HCT116 (cell line): Measurements from ENCODE around the gene MAS1. TPM values are rescaled to one million over a fixed set of nuclear protein-coding genes. Genes with fewer than 3 reads are reported as not detected.

Experiments used
- ATAC-seq: fragments of 200-7000 bp; cut with Tn5 transposase; 2 replicates; pipeline ENCODE4 v1.9.1; 2020; ENCODE audit warnings: mild to moderate bottlenecking, moderate library complexity
- BruUV-seq: library from RNA; stranded (reverse); fragments of 400-500 nt; replicated peaks from 2 replicates; lab custom pipeline; 2021; lab: Mats Ljungman, UMichigan
- CTCF ChIA-PET: fragments of 300-600 bp; sonication (Branson Sonifier 250); formaldehyde crosslinking; loops from one replicate; lab custom pipeline; 2021; ENCODE audit warnings: antibody characterized with exemption; lab: Charles Lee
- POLR2A ChIA-PET: fragments of 300-600, 350-600 bp; sonication (Branson Sonifier 250); formaldehyde crosslinking; loops from one replicate; lab custom pipeline; 2021; ENCODE audit warnings: antibody characterized with exemption; lab: Charles Lee
- RAD21 ChIA-PET, 2 experiments: fragments of 300-600 bp; sonication (Branson Sonifier 250); formaldehyde crosslinking; loops; one replicate each; lab custom pipeline; 2023; ENCODE audit warnings: low total read pairs in 2 of 2; ENCODE audit not compliant: uncharacterized antibody in 2 of 2, unreplicated experiment in 2 of 2, low non-redundant PET in 1 of 2; lab: Charles Lee
- DNase-seq: peaks from one replicate; pipeline ENCODE4 v3.0.0-alpha.2; 2010; ENCODE audit warnings: low read depth, low spot score
- H2AFZ ChIP-seq: fragments of 200-600 bp; shearing (Covaris generic), sonication (generic); 2 replicates; pipeline ENCODE4 v1.6.1; 2017; ENCODE audit warnings: low read depth, mixed run types, mixed read lengths, antibody characterized with exemption, low read length; ENCODE audit not compliant: poor library complexity, severe bottlenecking
- H3K27ac ChIP-seq: 2 replicates; pipeline ENCODE4 v1.5.1; 2012; ENCODE audit warnings: low read depth, low read length
- H3K27me3 ChIP-seq: fragments of 200-600 bp; sonication (generic); 2 replicates; pipeline ENCODE4 v1.6.1; 2016; ENCODE audit warnings: mixed run types, low read length, mixed read lengths; ENCODE audit not compliant: insufficient read depth
- H3K36me3 ChIP-seq, 2 experiments: fragments of 200-500 bp in 1 of 2; fragments of 200-600 bp in 1 of 2; sonication (Bioruptor generic) in 1 of 2; sonication (generic) in 1 of 2; 2 replicates each; pipeline versions ENCODE4 v1.5.1 to v1.6.1; 2014 to 2016; ENCODE audit warnings: low read length in 2 of 2, inconsistent platforms in 1 of 2, mixed read lengths in 1 of 2, mixed run types in 1 of 2; ENCODE audit not compliant: insufficient read depth in 2 of 2, control insufficient read depth in 1 of 2
- H3K4me1 ChIP-seq, 2 experiments: fragments of 200-600 bp in 1 of 2; sonication (generic) in 1 of 2; 2 replicates each; pipeline versions ENCODE4 v1.5.1 to v1.6.1; 2012 to 2017; ENCODE audit warnings: low read length in 2 of 2, inconsistent platforms in 1 of 2, mild to moderate bottlenecking in 1 of 2, mixed read lengths in 1 of 2, mixed run types in 1 of 2, moderate library complexity in 1 of 2; ENCODE audit not compliant: insufficient read depth in 2 of 2, control insufficient read depth in 1 of 2
- H3K4me2 ChIP-seq: fragments of 200-600 bp; sonication (generic); 2 replicates; pipeline ENCODE4 v1.6.1; 2017; ENCODE audit warnings: mixed run types, low read length, mixed read lengths
- H3K4me3 ChIP-seq, 2 experiments: fragments of 200-600 bp in 1 of 2; sonication (generic) in 1 of 2; replicated peaks in 1 of 2; 2 replicates each; pipeline ENCODE4 v1.5.1; 2011 to 2016; ENCODE audit warnings: low read length in 2 of 2, control low read depth in 1 of 2, low read depth in 1 of 2, mild to moderate bottlenecking in 1 of 2, mixed read lengths in 1 of 2, mixed run types in 1 of 2
- H3K79me2 ChIP-seq: fragments of 200-600 bp; sonication (generic); 2 replicates; pipeline ENCODE4 v1.6.1; 2017; ENCODE audit warnings: mild to moderate bottlenecking, mixed run types, low read length, moderate library complexity, mixed read lengths; ENCODE audit not compliant: insufficient read depth
- H3K9ac ChIP-seq: fragments of 200-600 bp; sonication (generic); 2 replicates; pipeline ENCODE4 v1.6.1; 2016; ENCODE audit warnings: low read length, mixed read lengths
- H3K9me2 ChIP-seq: fragments of 200-600 bp; sonication (generic), shearing (Covaris generic); 2 replicates; pipeline ENCODE4 v1.6.1; 2017; ENCODE audit warnings: mixed run types, mild to moderate bottlenecking, moderate library complexity; ENCODE audit not compliant: insufficient read depth
- H3K9me3 ChIP-seq, 2 experiments: fragments of 200-500 bp in 1 of 2; fragments of 200-600 bp in 1 of 2; sonication (Bioruptor generic) in 1 of 2; sonication (generic) in 1 of 2; 2 replicates each; pipeline ENCODE4 v1.6.1; 2014 to 2017; ENCODE audit warnings: low read length in 2 of 2, mixed read lengths in 2 of 2, inconsistent platforms in 1 of 2, low read depth in 1 of 2, mild to moderate bottlenecking in 1 of 2, mixed run types in 1 of 2, moderate library complexity in 1 of 2; ENCODE audit not compliant: control insufficient read depth in 1 of 2, insufficient read depth in 1 of 2
- H4K20me1 ChIP-seq: fragments of 200-600 bp; sonication (generic), shearing (Covaris generic); 2 replicates; pipeline ENCODE4 v1.6.1; 2017; ENCODE audit warnings: mixed run types, mild to moderate bottlenecking, moderate library complexity; ENCODE audit not compliant: insufficient read depth
- CBX3 ChIP-seq: IDR thresholded peaks from 2 replicates; pipeline ENCODE4 v1.6.1; 2012; ENCODE audit warnings: low read depth
- CEBPB ChIP-seq: IDR thresholded peaks from 2 replicates; pipeline ENCODE4 v1.6.1; 2012; ENCODE audit warnings: low read depth
- EZH2 ChIP-seq: fragments of 200-600 bp; sonication (generic); IDR thresholded peaks from 2 replicates; pipeline ENCODE4 v1.6.1; 2017; ENCODE audit warnings: antibody characterized with exemption, mixed run types
- FOSL1 ChIP-seq: IDR thresholded peaks from 2 replicates; pipeline ENCODE4 v1.6.1; 2012; ENCODE audit warnings: low read depth
- JUND ChIP-seq: IDR thresholded peaks from 2 replicates; pipeline ENCODE4 v1.6.1; 2012
- SP1 ChIP-seq: IDR thresholded peaks from 2 replicates; pipeline ENCODE4 v1.6.1; 2012; ENCODE audit warnings: low read depth
- SRF ChIP-seq: IDR thresholded peaks from 2 replicates; pipeline ENCODE4 v1.6.1; 2012; ENCODE audit warnings: low read depth
- TCF7L2 ChIP-seq: IDR thresholded peaks from 2 replicates; pipeline ENCODE4 v1.7.0; 2011; ENCODE audit warnings: borderline replicate concordance, inconsistent platforms; ENCODE audit not compliant: insufficient read depth, insufficient read length; ENCODE audit errors: extremely low read depth
- ZBTB33 ChIP-seq: IDR thresholded peaks from 2 replicates; pipeline ENCODE4 v1.6.1; 2011; ENCODE audit warnings: mild to moderate bottlenecking, low read length, moderate library complexity; ENCODE audit not compliant: insufficient replicate concordance; ENCODE audit errors: extremely low read depth
- ZNF274 ChIP-seq: fragments of 200-500 bp; sonication (Bioruptor generic); IDR thresholded peaks from 2 replicates; pipeline ENCODE4 v1.6.1; 2014; ENCODE audit warnings: mild to moderate bottlenecking, low read depth, low read length, inconsistent platforms
- intact Hi-C: fragments of 100-400 bp; cut with micrococcal nuclease; formaldehyde crosslinking; loops from 2 replicates; pipeline ENCODE4 v1.10.0; 2022
- total RNA-seq: library from RNA; stranded (reverse); gene quantifications from one replicate; pipeline ENCODE4 v1.2.1, GENCODE V29; 2021; ENCODE audit not compliant: unreplicated experiment
- TF ChIP-seq, protein P1 (sequence below): IDR thresholded peaks from 2 replicates; pipeline ENCODE4 v1.6.1; 2012

MAS1 gene
- total RNA-seq, 1 experiment from 2014 or later, result not detected

- CTCF ChIA-PET, result no interaction called here
- no peak overlapping the region for H3K4me3 ChIP-seq
- no TSS peak for BruUV-seq
These were observed 23.8 kb downstream of the MAS1 start for GRCh38 chr6:159914565-159914923.

More at GRCh38 chr6:159914565-159914923, 23.8 kb downstream of the MAS1 start:
- Histone ChIP-seq H3K9me3 (no peaks in the 10 kb centered on the region), H2AFZ (no peak overlapping the region), H3K9ac (no peak overlapping the region), H3K36me3 (no peaks in the 10 kb centered on the region), H3K79me2 (no peaks in the 10 kb centered on the region), H3K27me3 (peaks cover 20% of the 10 kb centered on the region), H3K9me2 (no peaks in the 10 kb centered on the region), H3K4me1 (no peaks in the 10 kb centered on the region), H4K20me1 (no peaks in the 10 kb centered on the region), H3K27ac (no peak overlapping the region), H3K4me2 (no peak overlapping the region)
- intact Hi-C loops, result no loop called here
- ChIA-PET POLR2A (no interaction called here), RAD21 (no interaction called here)
- TF ChIP-seq, protein P1, sequence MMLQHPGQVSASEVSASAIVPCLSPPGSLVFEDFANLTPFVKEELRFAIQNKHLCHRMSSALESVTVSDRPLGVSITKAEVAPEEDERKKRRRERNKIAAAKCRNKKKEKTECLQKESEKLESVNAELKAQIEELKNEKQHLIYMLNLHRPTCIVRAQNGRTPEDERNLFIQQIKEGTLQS, result no peak
- TF ChIP-seq SRF, result no peak
- no peak for TF ChIP-seq TCF7L2
- no peak for TF ChIP-seq ZBTB33
- TF ChIP-seq CBX3, result no peak
- TF ChIP-seq EZH2, result no peak
- TF ChIP-seq JUND, result no peak
- TF ChIP-seq ZNF274, result no peak
- no peak for TF ChIP-seq SP1
- TF ChIP-seq FOSL1, result no peak
- no peak for TF ChIP-seq CEBPB
- DNase-seq (no peak), ATAC-seq (no peak)
